Glomerular endothelial cell (primary cell): ENCODE data around the gene STK40. TPM values are rescaled to one million over a fixed set of nuclear protein-coding genes. Genes with fewer than 3 reads are reported as not detected.

Experiments used
- DNase-seq: peaks from one replicate; pipeline ENCODE4 v3.0.0-alpha.2; 2011; ENCODE audit warnings: low read depth, low spot score; ENCODE audit errors: extremely low read depth
- total RNA-seq: library from RNA; depleted of rRNA; stranded (reverse); fragments of >200 nt; gene quantifications from 2 replicates; pipeline ENCODE4 v1.2.3, GENCODE V29; 2015

STK40 gene
- 32.2 and 35.2 TPM in 2 replicates for total RNA-seq

DNA sequence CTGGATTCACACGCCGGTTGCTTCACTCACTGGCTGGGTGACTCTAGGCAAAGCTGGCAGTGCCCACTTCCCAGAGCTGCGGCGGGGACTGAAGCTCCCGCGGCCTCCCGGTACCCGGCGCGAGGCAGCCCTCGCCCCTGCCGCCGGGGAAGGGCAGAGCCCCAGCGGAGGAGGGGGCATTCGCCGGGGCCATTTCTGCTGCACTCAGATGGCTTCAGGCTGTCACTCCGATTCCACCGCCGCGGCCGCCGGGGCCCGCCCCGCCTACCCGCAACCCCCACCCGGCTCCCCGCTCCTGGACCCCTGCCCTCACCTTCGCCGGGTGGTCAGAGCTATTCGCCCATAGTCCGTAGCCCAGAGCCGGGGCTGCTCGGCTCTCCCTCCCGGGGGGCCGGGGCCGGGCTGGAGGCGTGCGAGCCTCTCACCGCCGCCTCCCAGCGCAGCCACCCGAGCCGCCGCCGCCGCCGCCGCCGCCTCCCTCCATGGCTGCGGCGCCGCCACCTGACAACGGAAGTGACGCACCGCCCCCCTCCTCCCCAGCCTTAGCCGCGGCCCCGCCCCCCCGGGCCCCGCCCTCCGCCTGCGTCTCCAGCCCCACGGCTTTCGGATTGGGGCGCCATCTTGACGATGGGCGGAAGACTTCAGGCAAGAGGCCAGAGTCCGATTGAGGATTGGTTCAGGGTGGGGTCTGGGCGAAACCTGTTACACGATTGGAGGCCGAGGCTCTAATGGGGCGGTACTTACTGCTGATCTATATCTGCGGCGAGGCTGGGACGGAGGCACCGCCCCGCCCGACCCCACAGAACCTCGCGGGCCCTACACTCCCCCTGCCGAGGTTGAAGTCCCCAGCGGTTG is at the start of gene STK40:
STK40 (minus strand) TSS at position 515 of the 855 bp plus-strand sequence. CDS start 24,592 bp downstream, outside the sequence.
- peak; percentile 95 for DNase-seq

DNA sequence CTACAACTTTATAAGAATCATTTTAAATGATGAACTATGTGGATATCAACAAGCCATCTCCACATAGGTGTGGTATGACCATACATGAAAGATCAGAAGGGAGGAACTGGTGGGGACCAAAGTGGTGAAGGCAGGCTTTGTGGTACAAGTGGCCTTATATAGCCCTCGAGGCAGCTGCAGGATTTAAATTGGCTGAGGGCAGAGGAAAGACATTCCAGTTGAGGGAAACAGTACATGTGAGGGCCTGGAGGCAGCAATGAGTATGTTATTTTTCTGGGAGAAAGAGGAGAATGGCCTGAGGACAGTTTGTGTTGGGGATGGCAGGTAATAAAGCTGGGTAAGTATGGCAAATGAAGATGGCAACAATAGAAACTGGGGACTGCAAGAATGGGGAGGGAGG is 47.4 kb upstream of the STK40 start:
- DNase-seq = no peak

- DNase-seq = no peak
Observed at GRCh38 chr1:36432616-36433015, 46.9 kb upstream of the STK40 start.

- no peak for DNase-seq
Observed at GRCh38 chr1:36425791-36426190, 40.1 kb upstream of the STK40 start.

DNA sequence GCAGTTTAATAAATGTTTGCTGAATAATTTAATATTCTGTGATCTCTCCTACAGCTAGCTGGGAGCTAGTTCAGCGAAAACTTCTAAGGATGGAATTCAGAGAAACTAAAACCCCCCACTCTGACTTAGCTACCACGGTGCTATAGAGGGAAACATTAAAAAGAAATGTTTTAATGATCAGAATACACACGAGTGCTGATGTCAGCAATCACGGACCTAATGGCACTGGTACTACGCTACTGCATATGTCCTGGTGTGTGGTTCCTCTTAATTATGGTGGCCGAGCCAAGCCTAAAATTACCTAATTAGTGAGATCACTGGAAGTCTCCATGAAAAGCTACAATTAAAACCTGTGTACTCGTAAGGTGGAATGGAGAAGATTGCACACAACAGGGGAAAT is 35.9 kb upstream of the STK40 start:
- no peak for DNase-seq

GRCh38 chr1:36420836-36421317 is 35.2 kb upstream of the STK40 start:
- peak; percentile 44 for DNase-seq

DNA sequence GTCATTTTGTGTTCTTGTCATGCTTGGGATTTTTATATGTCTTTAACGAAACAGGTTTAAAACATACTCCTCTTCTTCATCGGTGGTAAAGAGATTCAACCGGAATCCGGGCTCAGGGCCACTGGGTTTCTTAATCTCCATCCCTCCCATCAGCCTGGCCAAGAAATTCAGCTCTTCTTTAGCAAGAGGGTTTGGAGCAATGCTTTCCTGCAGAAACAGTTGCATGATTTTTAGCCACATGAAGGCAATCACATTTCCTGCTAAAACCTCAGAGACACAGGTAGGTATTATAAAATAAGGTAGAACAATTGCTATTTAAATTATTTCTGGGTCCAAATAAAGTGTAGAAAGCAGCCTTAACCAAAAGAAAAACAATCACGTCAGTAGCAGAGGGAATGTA is 34.7 kb upstream of the STK40 start:
- DNase-seq = no peak

- DNase-seq = no peak
Observed at GRCh38 chr1:36419569-36419968, 33.8 kb upstream of the STK40 start.

DNA sequence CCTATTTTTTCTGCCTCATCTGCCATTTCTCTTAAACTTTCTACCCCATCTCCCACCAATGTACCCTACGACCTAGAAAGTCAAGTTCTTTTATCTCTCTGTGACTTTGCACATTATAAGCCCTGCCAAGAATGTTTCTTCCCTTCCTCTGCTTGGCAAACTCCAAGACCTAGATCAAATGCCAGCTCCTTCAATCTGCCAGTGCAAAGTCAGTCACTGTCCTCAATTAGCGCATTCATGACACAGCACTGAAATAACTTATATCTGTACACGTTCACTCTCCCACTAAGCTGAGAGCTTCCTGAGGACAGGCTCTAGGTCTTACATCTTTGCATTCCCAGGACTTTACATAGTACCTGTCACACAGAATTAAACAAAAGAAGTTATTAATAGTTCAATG is 33.4 kb upstream of the STK40 start:
- DNase-seq = no peak

- no peak for DNase-seq
Observed at GRCh38 chr1:36417931-36418330, 32.2 kb upstream of the STK40 start.

DNA sequence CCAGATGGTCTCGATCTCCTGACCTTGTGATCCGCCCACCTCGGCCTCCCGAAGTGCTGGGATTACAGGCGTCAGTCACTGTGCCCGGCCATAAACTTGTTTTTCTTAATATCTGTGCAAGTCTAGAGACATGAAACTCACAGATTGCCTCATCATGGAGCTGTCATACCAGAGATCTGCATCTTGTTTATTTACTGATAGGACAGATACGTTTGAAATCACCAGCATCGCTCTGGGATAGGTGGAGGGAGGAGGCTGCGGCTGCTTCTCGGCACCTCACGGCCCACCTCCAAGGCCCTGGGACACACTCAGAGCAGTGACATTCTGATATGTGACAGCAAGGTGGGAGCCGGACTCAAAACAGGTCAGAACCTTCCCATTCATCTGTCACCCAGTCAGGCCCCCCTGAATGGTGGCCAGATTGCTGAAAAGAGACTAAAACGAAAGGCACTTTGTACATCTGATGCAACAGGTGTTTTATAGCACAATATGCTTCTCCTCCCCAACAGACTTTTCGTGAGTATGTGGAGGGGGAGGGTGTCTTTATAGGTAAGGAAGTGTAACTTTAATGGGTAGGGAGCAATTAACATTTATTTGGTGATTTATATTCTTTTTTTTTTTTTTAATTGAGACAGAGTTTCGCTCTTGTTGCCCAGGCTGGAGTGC is 30.1 kb upstream of the STK40 start:
- no peak for DNase-seq

GRCh38 chr1:36414384-36414783 is 28.7 kb upstream of the STK40 start:
- DNase-seq = no peak

GRCh38 chr1:36411674-36412648 is 26.2 kb upstream of the STK40 start:
- no peak for DNase-seq

DNA sequence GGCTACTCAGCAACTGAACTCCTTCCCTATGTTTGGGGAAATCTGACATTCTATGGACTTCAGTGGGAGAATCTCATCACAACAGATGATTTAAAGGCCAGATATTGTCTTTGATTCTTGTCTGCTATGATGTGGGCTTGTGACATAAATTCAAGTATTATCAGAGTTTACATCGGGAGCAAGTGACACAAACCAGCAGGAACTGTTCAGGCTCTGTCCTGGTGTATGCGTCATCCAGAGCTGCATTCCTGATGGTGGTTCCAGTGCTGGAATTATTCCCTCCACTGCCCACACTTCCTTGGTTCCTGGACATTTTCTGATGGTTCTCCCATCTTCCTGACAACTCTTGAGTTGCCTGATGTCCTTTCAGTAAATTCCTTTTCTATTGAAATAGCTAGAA is 22.8 kb upstream of the STK40 start:
- no peak for DNase-seq

GRCh38 chr1:36406440-36406839 is 20.7 kb upstream of the STK40 start:
- no peak for DNase-seq

DNA sequence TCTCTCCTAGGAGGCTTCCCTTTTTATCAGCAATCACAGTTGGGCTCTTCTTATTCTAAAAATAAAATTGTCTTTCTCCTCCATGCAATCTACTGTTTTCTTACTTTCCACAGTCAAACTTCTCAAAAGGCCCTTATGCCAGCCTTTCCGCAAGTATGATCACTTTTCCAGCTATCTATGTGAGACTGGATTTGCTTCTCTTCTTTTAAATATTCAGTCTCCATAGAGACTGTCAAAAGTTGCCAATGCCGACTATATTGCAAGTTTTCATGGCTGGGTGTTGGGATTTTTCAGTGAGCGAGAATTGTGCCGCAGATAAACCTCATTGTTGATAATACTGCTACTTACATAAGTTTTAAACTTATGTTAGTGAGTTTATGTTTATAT is 16.8 kb upstream of the STK40 start:
- no peak for DNase-seq

- no peak for DNase-seq
Observed at GRCh38 chr1:36401602-36402503, 16.1 kb upstream of the STK40 start.

GRCh38 chr1:36400825-36401601 is 15.3 kb upstream of the STK40 start:
- no peak for DNase-seq

DNA sequence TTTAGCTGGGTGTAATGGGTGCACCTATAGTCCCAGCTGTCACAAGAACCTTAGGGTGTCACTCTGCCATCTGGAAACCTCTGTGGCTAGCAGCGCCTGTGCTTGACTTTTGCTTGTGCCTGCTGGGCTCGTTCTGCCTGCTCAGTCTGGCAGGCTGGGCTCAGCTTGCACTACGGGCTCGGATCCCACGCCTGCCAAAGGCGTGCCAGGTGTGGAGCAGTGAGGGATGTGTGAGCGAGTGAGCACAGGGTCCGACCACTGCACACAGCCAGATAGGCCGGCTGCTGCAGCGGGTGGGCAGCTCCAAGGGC is 14.7 kb upstream of the STK40 start:
- DNase-seq = no peak
